Smooth muscle cell (in vitro differentiated cells): ENCODE measurements around the gene C15orf39. TPM values are rescaled to one million over a fixed set of nuclear protein-coding genes. Genes with fewer than 3 reads are reported as not detected.
"Not testable (repeated sequence)": the region's sequence is repeated elsewhere in the genome, so short reads cannot be mapped to it uniquely, and the experiment has no call there.

Source experiments
- DNase-seq: peaks from one replicate; lab custom pipeline; 2025; ENCODE audit not compliant: unreplicated experiment; lab: John Stamatoyannopoulos, UW
- H2AFZ ChIP-seq: fragments of 200-600 bp; sonication (generic); 2 replicates; pipeline ENCODE4 v1.6.0; 2016; ENCODE audit warnings: antibody characterized with exemption, low read depth, mild to moderate bottlenecking
- H3F3A ChIP-seq: fragments of 200-600 bp; sonication (generic); 2 replicates; pipeline ENCODE4 v1.6.0; 2017; ENCODE audit warnings: antibody characterized with exemption, low read depth
- H3K27ac ChIP-seq: fragments of 200-600 bp; sonication (generic); 2 replicates; pipeline ENCODE4 v1.5.1; 2016; ENCODE audit warnings: low read depth, mild to moderate bottlenecking
- H3K27me3 ChIP-seq: fragments of 200-600 bp; sonication (generic); 2 replicates; pipeline ENCODE4 v1.6.1; 2016; ENCODE audit warnings: low read depth, mild to moderate bottlenecking
- H3K36me3 ChIP-seq: fragments of 200-600 bp; sonication (generic); 2 replicates; pipeline ENCODE4 v1.5.1; 2016; ENCODE audit warnings: low read depth
- H3K4me1 ChIP-seq: fragments of 200-600 bp; sonication (generic); 2 replicates; pipeline ENCODE4 v1.5.1; 2016; ENCODE audit warnings: low read depth
- H3K4me2 ChIP-seq: fragments of 200-600 bp; sonication (generic); 2 replicates; pipeline ENCODE4 v1.6.0; 2016; ENCODE audit warnings: mild to moderate bottlenecking
- H3K4me3 ChIP-seq: fragments of 200-600 bp; sonication (generic); 2 replicates; pipeline ENCODE4 v1.5.1; 2016; ENCODE audit warnings: mild to moderate bottlenecking
- H3K79me2 ChIP-seq: fragments of 200-600 bp; sonication (generic); 2 replicates; pipeline ENCODE4 v1.6.0; 2016; ENCODE audit warnings: low read depth, mild to moderate bottlenecking
- H3K9ac ChIP-seq: fragments of 200-600 bp; sonication (generic); 2 replicates; pipeline ENCODE4 v1.6.0; 2016; ENCODE audit warnings: low read depth
- H3K9me3 ChIP-seq: fragments of 200-600 bp; sonication (generic); replicated peaks from 2 replicates; pipeline ENCODE4 v1.5.1; 2016; ENCODE audit warnings: low read depth
- H4K20me1 ChIP-seq: fragments of 200-600 bp; sonication (generic); 2 replicates; pipeline ENCODE4 v1.6.0; 2016; ENCODE audit warnings: low read depth
- WGBS: methylation state at CpG from one replicate; pipeline ENCODE4 v1.1.7; 2016; ENCODE audit warnings: low lambda C conversion rate; 5-methylcytosine and 5-hydroxymethylcytosine counted together
- polyA plus RNA-seq: library from polyadenylated mRNA; unstranded; fragments of >200 nt; fragmentation: Nextera tagmentation; extraction: Ambion mirVana; gene quantifications from 2 replicates; pipeline ENCODE4 v1.2.1, GENCODE V29; 2016
- total RNA-seq: library from RNA; depleted of rRNA; stranded (reverse); fragments of >200 nt; gene quantifications from 2 replicates; pipeline ENCODE4 v1.2.3, GENCODE V29; 2014
- TF ChIP-seq, protein P1 (sequence below): fragments of 200-600 bp; sonication (generic); IDR thresholded peaks from 2 replicates; pipeline ENCODE4 v1.5.1; 2017; ENCODE audit warnings: borderline replicate concordance, mild to moderate bottlenecking, antibody characterized with exemption; ENCODE audit not compliant: insufficient read depth, poor library complexity, severe bottlenecking

Gene C15orf39
- total and polyA plus RNA-seq, 2 experiments from 2014 or later: 8.4 to 9.3 TPM

DNA sequence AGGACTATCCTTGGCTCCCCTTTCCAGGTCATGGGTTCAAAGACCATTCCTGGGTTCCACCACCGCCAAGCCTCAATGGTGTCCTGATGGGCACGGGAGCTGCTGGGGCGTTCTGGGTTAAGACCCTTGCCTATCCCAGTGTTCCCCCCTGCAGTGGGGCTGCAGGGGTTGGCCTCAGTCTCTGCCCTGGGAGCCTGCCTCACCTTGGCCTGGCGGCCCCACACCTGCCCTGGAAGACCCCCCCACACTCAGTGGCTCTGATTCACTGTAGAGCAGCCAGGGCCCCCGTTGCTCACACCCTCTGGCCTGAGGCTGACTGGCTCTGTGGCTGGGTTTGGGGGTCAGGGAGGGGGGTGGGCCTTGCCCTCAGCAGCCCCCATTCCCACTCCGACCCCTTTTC, 22.0 kb downstream of the C15orf39 start:
- Histone ChIP-seq H3K4me2 (no peak overlapping the region), H3K9me3 (no peaks in the 10 kb centered on the region), H3K36me3 (no peaks in the 10 kb centered on the region), H3K27me3 (peaks cover 6% of the 10 kb centered on the region), H3K4me1 (no peaks in the 10 kb centered on the region), H3K27ac (no peak overlapping the region), H3K9ac (no peak overlapping the region), H2AFZ (no peak overlapping the region), H3F3A (no peaks in the 10 kb centered on the region), H4K20me1 (no peaks in the 10 kb centered on the region), H3K79me2 (no peaks in the 10 kb centered on the region), H3K4me3 (no peak overlapping the region)
- TF ChIP-seq, protein P1, sequence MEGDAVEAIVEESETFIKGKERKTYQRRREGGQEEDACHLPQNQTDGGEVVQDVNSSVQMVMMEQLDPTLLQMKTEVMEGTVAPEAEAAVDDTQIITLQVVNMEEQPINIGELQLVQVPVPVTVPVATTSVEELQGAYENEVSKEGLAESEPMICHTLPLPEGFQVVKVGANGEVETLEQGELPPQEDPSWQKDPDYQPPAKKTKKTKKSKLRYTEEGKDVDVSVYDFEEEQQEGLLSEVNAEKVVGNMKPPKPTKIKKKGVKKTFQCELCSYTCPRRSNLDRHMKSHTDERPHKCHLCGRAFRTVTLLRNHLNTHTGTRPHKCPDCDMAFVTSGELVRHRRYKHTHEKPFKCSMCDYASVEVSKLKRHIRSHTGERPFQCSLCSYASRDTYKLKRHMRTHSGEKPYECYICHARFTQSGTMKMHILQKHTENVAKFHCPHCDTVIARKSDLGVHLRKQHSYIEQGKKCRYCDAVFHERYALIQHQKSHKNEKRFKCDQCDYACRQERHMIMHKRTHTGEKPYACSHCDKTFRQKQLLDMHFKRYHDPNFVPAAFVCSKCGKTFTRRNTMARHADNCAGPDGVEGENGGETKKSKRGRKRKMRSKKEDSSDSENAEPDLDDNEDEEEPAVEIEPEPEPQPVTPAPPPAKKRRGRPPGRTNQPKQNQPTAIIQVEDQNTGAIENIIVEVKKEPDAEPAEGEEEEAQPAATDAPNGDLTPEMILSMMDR: no peak
- 95% methylated on average over 6 of the region's 6 CpGs for WGBS
- DNase-seq: no peak

DNA sequence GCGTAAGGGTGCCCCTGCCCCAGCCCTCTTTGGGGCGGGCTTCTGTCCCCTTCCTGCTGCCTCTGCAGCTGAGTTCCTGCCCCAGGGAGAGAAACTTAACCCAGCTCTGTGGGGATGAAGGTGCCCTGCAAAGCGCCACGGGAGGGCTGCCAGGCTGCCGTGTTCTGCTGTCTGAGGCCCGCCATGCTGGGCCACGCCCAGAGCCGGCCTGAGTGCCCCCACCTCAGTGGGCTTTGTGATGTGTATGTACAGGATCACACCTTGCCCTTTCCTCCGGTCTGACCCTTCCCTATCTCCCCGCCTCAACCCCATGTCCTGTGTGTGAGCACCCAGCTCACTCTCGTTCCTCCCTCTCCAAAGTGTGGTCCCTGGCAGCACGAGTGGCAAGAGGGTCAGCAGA, 22.6 kb downstream of the C15orf39 start:
- Histone ChIP-seq H4K20me1 (no peaks in the 10 kb centered on the region), H3K4me3 (no peak overlapping the region), H3F3A (no peaks in the 10 kb centered on the region), H3K36me3 (no peaks in the 10 kb centered on the region), H3K4me1 (no peaks in the 10 kb centered on the region), H2AFZ (no peak overlapping the region), H3K27me3 (peaks cover 6% of the 10 kb centered on the region), H3K79me2 (no peaks in the 10 kb centered on the region), H3K9ac (no peak overlapping the region), H3K27ac (no peak overlapping the region), H3K9me3 (no peaks in the 10 kb centered on the region), H3K4me2 (no peak overlapping the region)
- DNase-seq: no peak
- WGBS: 91% methylated on average over 12 of the region's 12 CpGs
- TF ChIP-seq, protein P1: no peak

DNA sequence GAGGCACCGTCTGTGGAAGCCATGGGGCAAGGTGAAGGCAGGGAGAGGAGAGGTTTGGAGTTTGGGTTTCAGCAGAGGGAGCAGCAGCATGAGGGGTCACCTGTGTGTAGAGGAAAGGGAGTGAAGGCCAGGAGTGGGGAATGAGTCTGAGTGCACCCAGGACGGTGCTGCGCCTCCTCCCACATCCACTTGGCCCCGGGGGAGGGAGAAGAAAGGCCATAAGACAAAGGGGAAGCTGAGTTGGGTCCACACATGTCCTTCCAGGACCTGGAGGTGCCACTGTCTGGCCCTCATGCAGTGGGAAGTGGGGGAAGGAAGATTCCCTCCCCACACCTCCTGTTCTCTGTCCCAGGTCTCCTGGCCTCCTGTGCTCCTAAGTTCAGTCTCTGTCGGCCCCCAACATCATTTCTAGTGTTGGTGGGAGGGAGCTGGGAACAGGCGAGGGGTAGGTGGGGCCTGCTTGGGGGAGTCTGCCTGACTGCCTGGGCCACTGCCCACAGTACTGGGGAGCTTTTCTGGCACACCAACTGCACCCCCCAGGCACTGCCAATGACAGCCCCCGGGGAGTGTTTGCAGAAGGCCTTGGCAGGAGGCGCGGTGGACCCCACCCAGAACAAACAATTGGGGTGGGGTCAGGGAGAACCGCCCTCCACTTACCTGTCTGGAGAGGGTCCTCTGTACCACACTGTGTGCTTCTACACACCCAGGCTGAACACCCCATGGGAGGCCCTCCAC, 23.6 kb downstream of the C15orf39 start:
- H3K9ac ChIP-seq, H3K9me3 ChIP-seq, H3K4me2 ChIP-seq, H3K4me3 ChIP-seq, H4K20me1 ChIP-seq, H3F3A ChIP-seq, H3K36me3 ChIP-seq, H3K27ac ChIP-seq, H2AFZ ChIP-seq, DNase-seq, H3K4me1 ChIP-seq, H3K27me3 ChIP-seq, H3K79me2 ChIP-seq: not testable (repeated sequence)
- WGBS: 91% methylated on average over 9 of the region's 10 CpGs

DNA sequence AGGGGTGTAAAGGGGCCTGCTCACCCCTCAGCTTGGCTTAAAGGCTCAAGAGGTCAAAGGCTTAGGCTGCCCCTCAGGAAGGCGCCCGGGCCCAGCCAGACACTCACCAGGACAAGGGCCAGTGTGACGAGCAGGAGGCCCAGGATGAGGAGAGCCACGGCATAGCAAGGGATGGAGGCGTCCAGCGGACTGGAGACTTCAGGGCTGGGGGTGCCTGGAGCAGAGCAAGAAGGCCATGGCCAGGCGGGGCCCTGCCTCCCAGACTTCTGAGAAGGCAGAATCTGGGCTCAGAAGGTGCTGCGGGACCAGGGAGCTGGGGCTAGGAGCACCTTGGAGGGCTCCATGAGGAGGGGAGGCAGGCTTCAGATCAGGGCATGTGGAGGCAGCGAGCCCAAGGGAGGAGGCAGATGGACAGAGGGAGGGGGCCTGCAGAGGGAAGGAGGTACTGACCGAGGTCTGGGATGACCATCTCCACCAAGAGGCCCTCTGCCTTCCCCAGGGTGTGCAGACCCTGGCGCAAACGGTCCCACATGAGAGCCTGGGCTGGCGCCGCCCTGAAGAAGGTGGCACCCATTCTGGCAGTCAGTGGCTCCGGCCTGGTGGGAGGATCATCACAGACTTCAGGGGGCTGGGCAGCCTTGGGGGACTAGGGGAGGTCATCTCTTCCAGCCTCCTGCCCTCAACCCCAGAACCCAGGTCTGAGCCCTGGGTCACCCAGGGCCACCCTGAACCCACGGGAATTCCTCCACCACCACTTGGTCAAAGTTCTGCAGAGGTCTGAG, 24.5 kb downstream of the C15orf39 start:
- Histone ChIP-seq H3K9me3 (no peaks in the 10 kb centered on the region), H3K27ac (no peak overlapping the region), H3K4me2 (no peak overlapping the region), H3K27me3 (peaks cover 6% of the 10 kb centered on the region), H3K79me2 (no peaks in the 10 kb centered on the region), H3K4me1 (no peaks in the 10 kb centered on the region), H2AFZ (no peak overlapping the region), H3K4me3 (no peak overlapping the region), H3K9ac (no peak overlapping the region), H4K20me1 (no peaks in the 10 kb centered on the region), H3F3A (no peaks in the 10 kb centered on the region), H3K36me3 (no peaks in the 10 kb centered on the region)
- TF ChIP-seq, protein P1: no peak
- no peak for DNase-seq
- 96% methylated on average over 15 of the region's 16 CpGs for WGBS

- H3K9me3 ChIP-seq, DNase-seq: not testable (repeated sequence)
These were observed 25.4 kb downstream of the C15orf39 start for GRCh38 chr15:75227112-75227511.

More at GRCh38 chr15:75227112-75227511, 25.4 kb downstream of the C15orf39 start:
- H3K36me3 ChIP-seq, H4K20me1 ChIP-seq, H3K27ac ChIP-seq, H3K27me3 ChIP-seq, H3K4me2 ChIP-seq, H3K4me3 ChIP-seq, H3K79me2 ChIP-seq, H2AFZ ChIP-seq, H3K9ac ChIP-seq, H3K4me1 ChIP-seq, H3F3A ChIP-seq: not testable (repeated sequence)
- WGBS: 29% methylated on average over 7 of the region's 7 CpGs
